HEK293 (cell line): ENCODE results near the gene VPS13D.

Source experiments
- CTCF ChIA-PET: fragments of 350-600 bp; formaldehyde crosslinking; extraction: SDS; loops from one replicate; lab custom pipeline; 2021; ENCODE audit warnings: antibody characterized with exemption; lab: Yijun Ruan, JAX
- POLR2A ChIA-PET: fragments of 300-600 bp; formaldehyde crosslinking; extraction: SDS; loops from one replicate; lab custom pipeline; 2020; ENCODE audit warnings: antibody characterized with exemption, inconsistent platforms; lab: Yijun Ruan, JAX
- H3K27ac ChIP-seq: fragments of 200-500 bp; sonication (Bioruptor generic); 2 replicates; pipeline ENCODE4 v1.5.1; 2014; ENCODE audit warnings: low read depth, low read length, control low read depth, inconsistent platforms; ENCODE audit errors: extremely low read depth
- H3K36me3 ChIP-seq, 2 experiments: fragments of 200-500 bp in 1 of 2; sonication (Bioruptor generic) in 1 of 2; 1 replicate in 1 of 2; 2 replicates in 1 of 2; pipeline ENCODE4 v1.5.1; 2014 to 2017; ENCODE audit warnings: inconsistent platforms in 2 of 2, low read length in 2 of 2; ENCODE audit not compliant: control insufficient read depth in 2 of 2, insufficient read depth in 1 of 2
- H3K4me1 ChIP-seq: fragments of 200-500 bp; sonication (Bioruptor generic); 2 replicates; pipeline ENCODE4 v1.5.1; 2014; ENCODE audit warnings: mild to moderate bottlenecking, low read length, inconsistent platforms; ENCODE audit not compliant: control insufficient read depth, insufficient read depth
- H3K4me3 ChIP-seq: 2 replicates; pipeline ENCODE4 v1.5.1; 2011; ENCODE audit warnings: low read depth, mild to moderate bottlenecking, control low read depth, low read length, moderate library complexity
- H3K9me3 ChIP-seq: fragments of 200-500 bp; sonication (Bioruptor generic); 2 replicates; pipeline ENCODE4 v1.5.1; 2014; ENCODE audit warnings: low read depth, low read length, inconsistent platforms; ENCODE audit not compliant: control insufficient read depth, insufficient read depth
- FEZF1 ChIP-seq: fragments of 450-650 bp; formaldehyde crosslinking; IDR thresholded peaks from 2 replicates; pipeline ENCODE4 v1.5.1; 2016; ENCODE audit warnings: missing biosample characterization, missing genetic modification characterization
- GLI4 ChIP-seq: fragments of 450-650 bp; formaldehyde crosslinking; IDR thresholded peaks from 2 replicates; pipeline ENCODE4 v1.5.1; 2016; ENCODE audit warnings: missing biosample characterization, missing genetic modification characterization
- PRDM1 ChIP-seq: fragments of 450-650 bp; formaldehyde crosslinking; IDR thresholded peaks from 2 replicates; pipeline ENCODE4; 2016; ENCODE audit warnings: missing biosample characterization, missing genetic modification characterization
- PRDM10 ChIP-seq: fragments of 450-650 bp; formaldehyde crosslinking; IDR thresholded peaks from 2 replicates; pipeline ENCODE4 v1.5.1; 2016; ENCODE audit warnings: missing biosample characterization, missing genetic modification characterization
- SP7 ChIP-seq: fragments of 450-650 bp; formaldehyde crosslinking; IDR thresholded peaks from 2 replicates; pipeline ENCODE4 v1.5.1; 2016; ENCODE audit warnings: missing biosample characterization, missing genetic modification characterization
- TRIM28 ChIP-seq: IDR thresholded peaks from 2 replicates; pipeline ENCODE4 v1.6.1; 2011; ENCODE audit warnings: low read length, control low read depth, borderline replicate concordance
- WT1 ChIP-seq: fragments of 450-650 bp; formaldehyde crosslinking; IDR thresholded peaks from 2 replicates; pipeline ENCODE4 v1.5.1; 2016; ENCODE audit warnings: missing biosample characterization, missing genetic modification characterization
- ZBTB6 ChIP-seq: fragments of 450-650 bp; formaldehyde crosslinking; IDR thresholded peaks from 2 replicates; pipeline ENCODE4 v1.5.1; 2017; ENCODE audit warnings: missing biosample characterization, missing genetic modification characterization
- ZNF157 ChIP-seq: fragments of 450-650 bp; formaldehyde crosslinking; IDR thresholded peaks from 2 replicates; pipeline ENCODE4 v1.5.1; 2016; ENCODE audit warnings: missing biosample characterization, missing genetic modification characterization
- ZNF223 ChIP-seq: fragments of 450-650 bp; formaldehyde crosslinking; IDR thresholded peaks from 2 replicates; pipeline ENCODE4 v1.5.1; 2016; ENCODE audit warnings: missing biosample characterization, missing genetic modification characterization
- ZNF585B ChIP-seq: fragments of 450-650 bp; formaldehyde crosslinking; IDR thresholded peaks from 2 replicates; pipeline ENCODE4 v1.5.1; 2016; ENCODE audit warnings: missing biosample characterization, missing genetic modification characterization
- ZNF654 ChIP-seq: fragments of 450-650 bp; formaldehyde crosslinking; IDR thresholded peaks from 2 replicates; pipeline ENCODE4 v1.5.1; 2016; ENCODE audit warnings: low read depth, missing biosample characterization, missing genetic modification characterization
- ZNF792 ChIP-seq: fragments of 450-650 bp; formaldehyde crosslinking; IDR thresholded peaks from 2 replicates; pipeline ENCODE4 v1.5.1; 2016; ENCODE audit warnings: missing biosample characterization, missing genetic modification characterization
- ZXDB ChIP-seq: fragments of 450-650 bp; formaldehyde crosslinking; IDR thresholded peaks from 2 replicates; pipeline ENCODE4 v1.5.1; 2016; ENCODE audit warnings: missing biosample characterization, missing genetic modification characterization
- TF ChIP-seq, protein P1 (sequence below): fragments of 450-650 bp; formaldehyde crosslinking; IDR thresholded peaks from 2 replicates; pipeline ENCODE4 v1.5.1; 2016; ENCODE audit warnings: missing biosample characterization, missing genetic modification characterization

The VPS13D gene

DNA sequence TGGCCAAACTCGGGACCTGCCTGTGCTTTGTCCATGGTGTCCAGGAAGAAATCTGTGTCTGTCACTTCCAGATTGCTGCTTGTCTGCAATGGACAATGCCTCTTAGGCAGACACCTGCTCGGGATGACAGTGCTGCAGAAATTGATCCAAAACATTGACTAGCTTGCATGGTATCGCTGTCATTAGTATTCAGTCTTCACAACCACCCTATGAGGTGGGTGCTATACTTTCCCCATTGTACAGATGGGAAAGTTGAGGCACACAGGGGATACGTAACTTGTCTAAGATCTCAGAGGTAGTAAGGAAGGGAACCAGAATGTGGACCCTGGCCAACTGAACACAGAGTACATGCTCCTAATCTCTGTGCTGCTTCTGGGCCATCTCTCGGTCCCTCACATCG, 249.5 kb downstream of the VPS13D start:
- CTCF ChIA-PET: interaction anchor here (0.9 to 3.1 kb wide), 3 partner anchors 13 to 139 kb away, joined by 3 to 15 read pairs (median 3); partner anchors contain the start of gene DHRS3
- Histone ChIP-seq H3K9me3 (no peaks in the 10 kb centered on the region), H3K27ac (peak overlapping the region; percentile 73), H3K4me3 (no peak overlapping the region), H3K4me1 (peaks cover 32% of the 10 kb centered on the region), H3K36me3 (peaks cover 0 to 13% of the 10 kb centered on the region in 2 experiments; a peak in 1 of 3 replicates)
- no peak for TF ChIP-seq PRDM10 (tag by site-specific recombination)
- TF ChIP-seq, protein P1, sequence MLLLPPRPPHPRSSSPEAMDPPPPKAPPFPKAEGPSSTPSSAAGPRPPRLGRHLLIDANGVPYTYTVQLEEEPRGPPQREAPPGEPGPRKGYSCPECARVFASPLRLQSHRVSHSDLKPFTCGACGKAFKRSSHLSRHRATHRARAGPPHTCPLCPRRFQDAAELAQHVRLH (tag by site-specific recombination): peak; percentile 45; the same call in 1 of the 2 replicates
- POLR2A ChIA-PET: interaction anchor here (2.1 kb wide), 1 partner anchor 138 kb away, joined by 50 read pairs; the partner anchor contains the start of gene DHRS3

- peaks cover 32% of the 10 kb centered on the region for H3K4me1 ChIP-seq
- no peak overlapping the region for H3K4me3 ChIP-seq
- H3K9me3 ChIP-seq: no peaks in the 10 kb centered on the region
- CTCF ChIA-PET: interaction anchor here (0.6 to 1.2 kb wide), 3 partner anchors 12 to 1194 kb away, joined by 3 read pairs; no protein-coding TSS in a partner anchor
- no peak overlapping the region for H3K27ac ChIP-seq
- TF ChIP-seq GLI4 (tag by site-specific recombination) (no peak), ZNF157 (tag by site-specific recombination) (no peak), PRDM1 (tag by site-specific recombination) (no peak), ZNF654 (tag by site-specific recombination) (no peak)
- POLR2A ChIA-PET: interaction anchor here (0.6 to 0.9 kb wide), 2 partner anchors 60 to 136 kb away, joined by 3 to 6 read pairs; no protein-coding TSS in a partner anchor
- peaks cover 0 to 13% of the 10 kb centered on the region in 2 experiments; a peak in 1 of 3 replicates for H3K36me3 ChIP-seq
Observed at GRCh38 chr1:12480041-12480440, 250.2 kb downstream of the VPS13D start.

GRCh38 chr1:12480748-12481362, 251.0 kb downstream of the VPS13D start:
- H3K27ac ChIP-seq: no peak overlapping the region; the same call in 1 of the 2 replicates
- CTCF ChIA-PET: interaction anchor here (0.7 to 1.2 kb wide), 3 partner anchors 10 to 121 kb away, joined by 3 read pairs; no protein-coding TSS in a partner anchor

More at GRCh38 chr1:12480748-12481362, 251.0 kb downstream of the VPS13D start:
- no peak for TF ChIP-seq ZNF792 (tag by site-specific recombination)
- no peak for TF ChIP-seq WT1 (tag by site-specific recombination)
- TF ChIP-seq ZNF585B (tag by site-specific recombination): no peak
- TF ChIP-seq TRIM28: 0 out of 2 replicates have a peak, but pooled peaks have one; percentile 32
- TF ChIP-seq FEZF1 (tag by site-specific recombination): peak; percentile 83
- TF ChIP-seq ZBTB6: no peak
- TF ChIP-seq ZNF223 (tag by site-specific recombination): 0 out of 2 replicates have a peak, but pooled peaks have one; percentile 11
- peak; percentile 40; the same call in 1 of the 2 replicates for TF ChIP-seq SP7 (tag by site-specific recombination)
- peak; percentile 64 for TF ChIP-seq ZXDB
- peaks cover 25% of the 10 kb centered on the region for H3K4me1 ChIP-seq
- H3K9me3 ChIP-seq: no peaks in the 10 kb centered on the region
- peaks cover 0 to 15% of the 10 kb centered on the region in 2 experiments; a peak in 1 of 3 replicates for H3K36me3 ChIP-seq
- POLR2A ChIA-PET: interaction anchor here (0.9 kb wide), 1 partner anchor 59 kb away, joined by 3 read pairs; no protein-coding TSS in a partner anchor
- H3K4me3 ChIP-seq: no peak overlapping the region
